Smooth muscle cell (in vitro differentiated cells): ENCODE measurements around the gene NRIP3. TPM values are rescaled to one million over a fixed set of nuclear protein-coding genes. Genes with fewer than 3 reads are reported as not detected.

Experiments
- DNase-seq: peaks from one replicate; lab custom pipeline; 2025; ENCODE audit not compliant: unreplicated experiment; lab: John Stamatoyannopoulos, UW
- H2AFZ ChIP-seq: fragments of 200-600 bp; sonication (generic); 2 replicates; pipeline ENCODE4 v1.6.0; 2016; ENCODE audit warnings: antibody characterized with exemption, low read depth, mild to moderate bottlenecking
- H3F3A ChIP-seq: fragments of 200-600 bp; sonication (generic); 2 replicates; pipeline ENCODE4 v1.6.0; 2017; ENCODE audit warnings: antibody characterized with exemption, low read depth
- H3K27ac ChIP-seq: fragments of 200-600 bp; sonication (generic); 2 replicates; pipeline ENCODE4 v1.5.1; 2016; ENCODE audit warnings: low read depth, mild to moderate bottlenecking
- H3K27me3 ChIP-seq: fragments of 200-600 bp; sonication (generic); 2 replicates; pipeline ENCODE4 v1.6.1; 2016; ENCODE audit warnings: low read depth, mild to moderate bottlenecking
- H3K36me3 ChIP-seq: fragments of 200-600 bp; sonication (generic); 2 replicates; pipeline ENCODE4 v1.5.1; 2016; ENCODE audit warnings: low read depth
- H3K4me1 ChIP-seq: fragments of 200-600 bp; sonication (generic); 2 replicates; pipeline ENCODE4 v1.5.1; 2016; ENCODE audit warnings: low read depth
- H3K4me2 ChIP-seq: fragments of 200-600 bp; sonication (generic); 2 replicates; pipeline ENCODE4 v1.6.0; 2016; ENCODE audit warnings: mild to moderate bottlenecking
- H3K4me3 ChIP-seq: fragments of 200-600 bp; sonication (generic); 2 replicates; pipeline ENCODE4 v1.5.1; 2016; ENCODE audit warnings: mild to moderate bottlenecking
- H3K79me2 ChIP-seq: fragments of 200-600 bp; sonication (generic); 2 replicates; pipeline ENCODE4 v1.6.0; 2016; ENCODE audit warnings: low read depth, mild to moderate bottlenecking
- H3K9ac ChIP-seq: fragments of 200-600 bp; sonication (generic); 2 replicates; pipeline ENCODE4 v1.6.0; 2016; ENCODE audit warnings: low read depth
- H3K9me3 ChIP-seq: fragments of 200-600 bp; sonication (generic); replicated peaks from 2 replicates; pipeline ENCODE4 v1.5.1; 2016; ENCODE audit warnings: low read depth
- H4K20me1 ChIP-seq: fragments of 200-600 bp; sonication (generic); 2 replicates; pipeline ENCODE4 v1.6.0; 2016; ENCODE audit warnings: low read depth
- WGBS: methylation state at CpG from one replicate; pipeline ENCODE4 v1.1.7; 2016; ENCODE audit warnings: low lambda C conversion rate; 5-methylcytosine and 5-hydroxymethylcytosine counted together
- polyA plus RNA-seq: library from polyadenylated mRNA; unstranded; fragments of >200 nt; fragmentation: Nextera tagmentation; extraction: Ambion mirVana; gene quantifications from 2 replicates; pipeline ENCODE4 v1.2.1, GENCODE V29; 2016
- small RNA-seq: library from RNA; depleted of rRNA; stranded (forward); fragments of <200 nt; gene quantifications from one replicate; pipeline ENCODE3, GENCODE V24; 2014
- total RNA-seq: library from RNA; depleted of rRNA; stranded (reverse); fragments of >200 nt; gene quantifications from 2 replicates; pipeline ENCODE4 v1.2.3, GENCODE V29; 2014
- TF ChIP-seq, protein P1 (sequence below): fragments of 200-600 bp; sonication (generic); IDR thresholded peaks from 2 replicates; pipeline ENCODE4 v1.5.1; 2017; ENCODE audit warnings: borderline replicate concordance, mild to moderate bottlenecking, antibody characterized with exemption; ENCODE audit not compliant: insufficient read depth, poor library complexity, severe bottlenecking

NRIP3 gene
- total and polyA plus RNA-seq, 2 experiments from 2014 or later, result 10.1 to 19.6 TPM

GRCh38 chr11:8933931-8934330 is 69.9 kb downstream of the NRIP3 start:
- peaks cover 17% of the 10 kb centered on the region for H3F3A ChIP-seq
- no peaks in the 10 kb centered on the region for H3K9me3 ChIP-seq
- no peak overlapping the region for H2AFZ ChIP-seq
- H3K4me2 ChIP-seq, result peak overlapping the region; percentile 82
- no peaks in the 10 kb centered on the region for H3K36me3 ChIP-seq
- H4K20me1 ChIP-seq, result no peaks in the 10 kb centered on the region
- WGBS, result 87% methylated on average over 6 of the region's 6 CpGs
- no peak overlapping the region for H3K4me3 ChIP-seq
- DNase-seq, result no peak
- no peak overlapping the region for H3K9ac ChIP-seq
- TF ChIP-seq, protein P1, sequence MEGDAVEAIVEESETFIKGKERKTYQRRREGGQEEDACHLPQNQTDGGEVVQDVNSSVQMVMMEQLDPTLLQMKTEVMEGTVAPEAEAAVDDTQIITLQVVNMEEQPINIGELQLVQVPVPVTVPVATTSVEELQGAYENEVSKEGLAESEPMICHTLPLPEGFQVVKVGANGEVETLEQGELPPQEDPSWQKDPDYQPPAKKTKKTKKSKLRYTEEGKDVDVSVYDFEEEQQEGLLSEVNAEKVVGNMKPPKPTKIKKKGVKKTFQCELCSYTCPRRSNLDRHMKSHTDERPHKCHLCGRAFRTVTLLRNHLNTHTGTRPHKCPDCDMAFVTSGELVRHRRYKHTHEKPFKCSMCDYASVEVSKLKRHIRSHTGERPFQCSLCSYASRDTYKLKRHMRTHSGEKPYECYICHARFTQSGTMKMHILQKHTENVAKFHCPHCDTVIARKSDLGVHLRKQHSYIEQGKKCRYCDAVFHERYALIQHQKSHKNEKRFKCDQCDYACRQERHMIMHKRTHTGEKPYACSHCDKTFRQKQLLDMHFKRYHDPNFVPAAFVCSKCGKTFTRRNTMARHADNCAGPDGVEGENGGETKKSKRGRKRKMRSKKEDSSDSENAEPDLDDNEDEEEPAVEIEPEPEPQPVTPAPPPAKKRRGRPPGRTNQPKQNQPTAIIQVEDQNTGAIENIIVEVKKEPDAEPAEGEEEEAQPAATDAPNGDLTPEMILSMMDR, result no peak
- H3K79me2 ChIP-seq, result no peaks in the 10 kb centered on the region
- no peaks in the 10 kb centered on the region for H3K27me3 ChIP-seq
- H3K4me1 ChIP-seq, result peaks cover 5% of the 10 kb centered on the region
- H3K27ac ChIP-seq, result peak overlapping the region; percentile 95

DNA sequence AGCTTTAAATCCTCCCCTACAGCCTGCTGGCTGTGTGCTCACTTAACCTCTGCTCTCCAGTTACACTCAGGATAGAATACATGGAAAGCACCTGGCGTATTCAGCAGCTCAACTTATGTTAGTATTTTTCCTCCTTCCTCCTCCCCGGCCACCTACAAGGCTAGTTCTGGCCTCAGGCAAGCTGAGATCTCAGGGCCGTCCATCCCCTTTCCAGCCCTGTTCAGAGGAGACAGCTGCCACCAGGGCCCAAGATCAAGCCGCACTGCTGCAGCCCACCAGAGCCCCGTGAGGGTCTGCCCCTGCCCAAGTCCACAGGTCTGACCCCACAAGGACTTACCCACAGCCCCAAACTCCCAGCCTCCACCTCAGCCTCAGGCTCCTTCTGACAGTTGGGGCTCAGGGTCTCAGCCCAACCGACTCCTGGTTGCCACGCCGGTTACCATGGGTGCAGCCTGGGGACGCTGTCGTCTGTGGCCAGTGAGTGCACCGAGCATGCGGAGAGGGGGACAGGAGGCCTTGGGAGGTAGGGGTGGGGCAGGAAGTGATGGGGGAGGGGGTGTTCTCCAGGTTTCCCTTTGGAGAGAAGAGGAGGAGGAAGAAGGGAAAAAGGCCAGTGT is 71.1 kb downstream of the NRIP3 start, which contains the start of gene C11orf16:
TSS of gene C11orf16 (minus strand) at position 384 of the 617 bp plus-strand sequence. CDS start 639 bp downstream, outside the sequence.
- no peak within 1 kb of the TSS for H3K4me2 ChIP-seq
- no peaks in the 10 kb centered on the region for H4K20me1 ChIP-seq
- H3K4me3 ChIP-seq, result no peak within 1 kb of the TSS
- peaks cover 17% of the 10 kb centered on the region for H3F3A ChIP-seq
- no peak within 1 kb of the TSS for H2AFZ ChIP-seq
- TF ChIP-seq, protein P1, result no peak
- no peak within 1 kb of the TSS for H3K9ac ChIP-seq
- H3K27ac ChIP-seq, result no peak within 1 kb of the TSS
- peaks cover 4% of the 10 kb centered on the region for H3K4me1 ChIP-seq
- H3K9me3 ChIP-seq, result no peaks in the 10 kb centered on the region
- 84% methylated on average over 12 of the region's 12 CpGs for WGBS
- no peaks in the 10 kb centered on the region for H3K79me2 ChIP-seq
- H3K36me3 ChIP-seq, result no peaks in the 10 kb centered on the region
- no peak for DNase-seq
- no peaks in the 10 kb centered on the region for H3K27me3 ChIP-seq

Small RNA genes lying within 50 kb of the gene (small RNA-seq; reads per million reads assigned to genes)
- gene RF00019, result not detected

Other genes with a start within 250 kb of the NRIP3 start
- 22.0 and 28.1 TPM in 2 replicates for gene AKIP1, start 92.8 kb downstream of the NRIP3 start, total RNA-seq
- 58.7 and 59.5 TPM in 2 replicates for gene AKIP1, start 92.8 kb downstream of the NRIP3 start, polyA plus RNA-seq
- not detected in 2 replicates for gene C11orf16, start 71.1 kb downstream of the NRIP3 start, total RNA-seq
- not detected in 2 replicates for gene C11orf16, start 71.1 kb downstream of the NRIP3 start, polyA plus RNA-seq
- not detected in 2 replicates for gene ASCL3, start 61.0 kb downstream of the NRIP3 start, total RNA-seq
- not detected in 2 replicates for gene ASCL3, start 61.0 kb downstream of the NRIP3 start, polyA plus RNA-seq
- gene TMEM9B, start 39.6 kb downstream of the NRIP3 start, total RNA-seq, result 39.3 and 41.1 TPM in 2 replicates
- 35.9 and 47.8 TPM in 2 replicates for gene TMEM9B, start 39.6 kb downstream of the NRIP3 start, polyA plus RNA-seq
- 5.0 and 6.7 TPM in 2 replicates for gene SCUBE2, start 87.6 kb upstream of the NRIP3 start, total RNA-seq
- gene SCUBE2, start 87.6 kb upstream of the NRIP3 start, polyA plus RNA-seq, result 1.4 and 2.2 TPM in 2 replicates